Activated T-cell treated with anti-CD3 and anti-CD28 coated beads, Interleukin-2, amount 50 U/mL, for 1 hour (primary cell): Measurements from ENCODE around the gene GALNT6.
"Not testable (repeated sequence)": the region's sequence is repeated elsewhere in the genome, so short reads cannot be mapped to it uniquely, and the experiment has no call there.

Experiments
- DNase-seq: peaks from one replicate; pipeline ENCODE4 v3.0.0-alpha.2; 2020

GALNT6 gene

DNA sequence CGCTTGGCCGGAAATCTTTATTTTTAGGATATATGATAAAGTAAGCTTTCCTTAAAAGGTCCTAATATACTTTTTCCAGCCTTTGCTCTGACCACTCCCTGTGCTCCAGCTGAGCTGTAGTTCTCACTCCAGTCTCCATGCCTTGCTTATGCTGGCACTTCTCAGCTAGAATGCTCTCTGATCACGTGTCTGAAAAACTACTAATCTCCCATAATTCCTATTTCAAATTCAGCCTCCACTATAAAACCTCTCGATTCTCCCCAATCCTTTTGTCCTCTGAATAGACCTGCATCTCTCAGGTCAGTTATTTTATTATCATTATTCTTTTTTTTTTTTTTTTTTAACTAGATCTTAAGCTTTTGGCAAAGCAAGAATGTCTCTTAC is 70.9 kb downstream of the GALNT6 start:
- DNase-seq: no peak

DNA sequence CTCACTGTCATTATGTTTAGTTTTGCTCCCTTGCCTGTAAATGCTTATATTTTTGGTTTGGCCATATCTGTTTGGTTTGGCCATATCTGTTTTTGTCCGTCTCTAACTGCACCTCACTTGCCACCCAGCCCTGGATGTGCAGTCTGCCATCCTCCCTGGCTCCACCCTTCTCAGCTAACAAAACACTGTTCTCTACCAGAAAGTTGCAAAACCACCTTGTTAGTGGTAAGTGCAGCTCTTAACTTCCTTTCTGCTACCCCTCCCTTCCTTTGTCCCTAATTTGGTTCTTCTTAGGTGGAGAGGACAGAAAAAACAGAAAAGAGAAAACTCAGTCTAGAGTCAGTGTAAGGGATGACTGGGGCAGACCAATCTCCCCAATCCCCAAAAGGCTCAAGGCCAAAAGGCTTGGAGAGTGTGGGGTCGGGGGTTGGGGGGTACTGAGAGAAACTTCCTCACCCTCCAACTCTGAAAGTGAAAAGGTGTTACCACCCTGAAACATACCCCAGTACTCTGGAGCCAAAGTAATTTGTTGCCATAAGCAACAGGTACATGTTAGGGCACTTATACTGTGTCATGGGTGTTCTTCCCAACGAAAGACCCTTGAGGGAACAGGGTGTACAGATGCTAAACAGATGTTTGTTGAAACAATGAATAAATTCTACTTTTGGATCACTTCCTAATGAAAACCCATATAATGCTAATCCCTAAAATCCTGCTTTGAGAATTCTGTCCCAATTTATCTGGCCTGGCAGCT is 72.2 kb downstream of the GALNT6 start:
- peak; percentile 53 for DNase-seq

DNA sequence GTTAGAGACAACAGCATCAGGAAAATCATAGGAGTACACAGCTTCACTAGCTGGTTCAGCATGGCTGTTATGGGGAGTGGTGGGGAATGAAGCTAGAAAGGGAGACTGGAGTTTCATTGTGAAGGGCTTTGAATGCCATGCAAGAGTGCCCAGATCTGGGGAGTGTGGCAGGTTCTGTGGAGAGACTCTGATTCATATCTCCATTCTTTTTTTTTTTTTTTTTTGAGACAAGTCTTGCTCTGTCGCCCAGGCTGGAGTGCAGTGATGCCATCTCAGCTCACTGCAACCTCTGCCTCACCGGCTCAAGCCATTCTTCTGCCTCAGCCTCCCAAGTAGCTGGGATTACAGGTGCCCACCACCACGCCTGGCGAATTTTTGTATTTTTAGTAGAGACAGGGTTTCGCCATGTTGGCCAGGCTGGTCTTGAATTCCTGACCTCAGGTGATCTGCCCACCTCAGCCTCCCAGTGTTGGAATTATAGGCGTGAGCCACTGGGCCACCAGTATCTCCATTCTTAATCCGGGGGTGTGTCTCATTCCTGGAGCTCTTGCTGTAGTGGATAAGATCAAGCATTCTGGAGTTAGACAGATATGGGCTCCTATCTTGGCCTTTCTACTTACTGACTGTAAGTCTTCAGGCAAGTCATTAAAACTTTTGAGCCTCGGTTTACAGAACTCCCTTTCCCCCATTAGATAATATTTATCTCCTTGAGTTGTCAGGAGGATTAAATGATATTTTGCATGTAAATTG is 73.0 kb downstream of the GALNT6 start:
- not testable (repeated sequence) for DNase-seq

DNA sequence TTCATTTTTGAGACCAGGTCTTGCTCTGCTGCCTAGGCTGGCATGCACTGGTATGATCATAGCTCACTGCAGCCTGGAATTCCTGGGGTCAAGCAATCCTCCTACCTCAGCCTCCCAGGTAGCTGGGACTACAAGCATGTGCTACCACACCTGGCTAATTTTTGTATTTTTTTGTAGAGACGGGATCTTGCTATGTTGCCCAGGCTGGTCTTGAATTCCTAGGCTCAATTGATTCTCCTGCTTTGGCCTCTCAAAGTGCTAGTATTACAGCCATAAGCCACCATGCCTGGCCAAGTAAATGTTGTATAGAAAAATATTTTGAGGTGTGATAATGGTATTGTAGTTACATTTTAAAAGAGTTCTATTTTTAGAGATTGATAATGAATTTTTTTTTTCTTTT is 79.8 kb downstream of the GALNT6 start:
- DNase-seq: no peak

DNA sequence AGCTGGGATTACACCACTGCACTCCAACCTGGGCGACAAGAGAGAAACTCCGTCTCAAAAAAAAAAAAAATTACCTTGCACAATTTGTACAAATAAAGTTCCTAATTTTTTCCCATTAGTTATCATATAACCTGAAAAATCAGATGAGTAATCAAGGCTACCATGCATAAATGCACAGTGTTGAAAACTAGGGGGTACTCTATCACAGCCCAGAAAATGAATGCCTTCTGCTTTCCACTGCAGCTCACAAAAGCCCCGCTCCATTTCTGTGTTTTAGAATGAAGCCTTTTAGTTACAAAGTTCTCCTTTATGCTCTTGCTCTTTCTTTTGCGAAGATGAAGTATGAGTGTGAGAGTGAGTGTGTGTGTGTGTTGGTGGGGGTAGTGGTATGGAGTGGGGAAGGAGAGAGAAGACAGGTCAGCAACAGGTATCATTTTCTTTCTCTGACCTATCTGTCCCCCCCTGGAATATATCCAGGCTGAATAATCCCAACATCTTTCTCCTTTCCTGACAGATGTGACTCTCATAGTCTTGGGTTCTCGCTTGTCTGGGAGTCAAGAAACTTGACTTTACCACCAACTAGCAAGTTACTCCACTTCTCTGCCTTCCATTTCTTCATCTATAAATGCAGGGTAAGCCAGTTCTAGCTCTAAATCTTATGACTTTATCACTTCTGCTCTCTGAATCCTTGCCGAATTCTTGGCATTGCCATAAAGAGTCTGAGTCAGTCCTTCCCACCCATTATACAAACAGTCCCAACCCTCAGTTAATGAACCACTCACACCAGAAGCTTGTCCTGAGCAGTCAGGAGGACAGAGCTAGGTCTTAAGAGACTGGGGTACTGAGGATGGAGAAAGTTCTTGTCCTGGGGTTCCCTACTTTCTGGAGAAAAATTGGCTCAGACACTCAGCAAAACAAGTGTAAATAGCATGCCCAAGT is 83.3 kb downstream of the GALNT6 start:
- no peak for DNase-seq

DNA sequence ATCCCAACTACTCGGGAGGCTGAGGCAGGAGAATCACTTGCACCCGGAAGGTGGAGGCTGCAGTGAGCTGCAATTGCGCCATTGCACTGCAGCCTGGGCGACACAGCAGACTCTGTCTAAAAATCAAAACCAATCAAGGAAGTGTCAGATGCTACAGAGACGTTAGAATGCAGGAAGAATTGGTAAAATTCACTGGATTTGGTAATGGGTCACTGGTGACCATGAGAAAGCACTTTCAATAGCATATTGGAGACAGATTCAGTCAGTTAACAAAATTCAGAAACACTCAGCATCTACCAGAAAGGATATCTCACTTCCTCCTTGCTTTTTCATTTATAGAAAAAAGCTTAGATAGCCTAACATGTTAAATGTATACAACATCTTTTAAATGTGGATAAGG is 84.7 kb downstream of the GALNT6 start:
- no peak for DNase-seq
